Suprapubic skin (tissue), 4 donors: ENCODE data around the gene SLC6A6. TPM values are rescaled to one million over a fixed set of nuclear protein-coding genes. Genes with fewer than 3 reads are reported as not detected.
"Not testable (repeated sequence)": the region's sequence is repeated elsewhere in the genome, so short reads cannot be mapped to it uniquely, and the experiment has no call there.

Experiments
- DNase-seq, 2 donors: peaks; one replicate each; pipeline ENCODE4 v3.0.0-alpha.2; 2019; ENCODE audit warnings: low spot score in 2 of 2
- H3K27ac ChIP-seq: fragments of 200-600 bp; sonication (generic); one replicate; pipeline ENCODE4 v1.5.1; 2019
- H3K27me3 ChIP-seq: fragments of 200-600 bp; sonication (generic); one replicate; pipeline ENCODE4 v1.5.1; 2019
- H3K36me3 ChIP-seq: fragments of 200-600 bp; sonication (generic); one replicate; pipeline ENCODE4 v1.5.1; 2019
- H3K4me1 ChIP-seq: fragments of 200-600 bp; sonication (generic); one replicate; pipeline ENCODE4 v1.5.1; 2019
- H3K4me3 ChIP-seq: fragments of 200-600 bp; sonication (generic); one replicate; pipeline ENCODE4 v1.5.1; 2019; ENCODE audit warnings: mild to moderate bottlenecking
- H3K9me3 ChIP-seq: fragments of 200-600 bp; sonication (generic); one replicate; pipeline ENCODE4 v1.5.1; 2019
- EP300 ChIP-seq: sonication (generic); formaldehyde crosslinking; IDR thresholded peaks from one replicate; pipeline ENCODE4 v1.6.1; 2017; ENCODE audit warnings: antibody characterized with exemption
- POLR2A ChIP-seq, 2 donors: fragments of 450-650 bp; IDR thresholded peaks; one replicate each; pipeline ENCODE4 v1.6.1; 2017; ENCODE audit warnings: antibody characterized with exemption in 2 of 2, mild to moderate bottlenecking in 2 of 2, moderate library complexity in 2 of 2
- POLR2AphosphoS5 ChIP-seq, 3 donors: sonication (generic); formaldehyde crosslinking; IDR thresholded peaks; one replicate each; pipeline ENCODE4 v1.6.1; 2017; ENCODE audit warnings: antibody characterized with exemption in 3 of 3
- WGBS: methylation state at CpG from one replicate; pipeline ENCODE4 v1.1.5; 2018; 5-methylcytosine and 5-hydroxymethylcytosine counted together
- total RNA-seq, 4 donors: library from RNA; depleted of rRNA; stranded (reverse); fragments of >200 nt; gene quantifications; one replicate each; pipeline ENCODE4 v1.1.0, GENCODE V29; 2016
- TF ChIP-seq, protein P1 (sequence below), 2 donors: fragments of 200-600 bp in 1 of 2; fragments of 450-650 bp in 1 of 2; sonication (generic) in 1 of 2; IDR thresholded peaks; one replicate each; pipeline ENCODE4 v1.5.1; 2016 to 2019; ENCODE audit warnings: antibody characterized with exemption in 2 of 2, mild to moderate bottlenecking in 1 of 2, moderate library complexity in 1 of 2

The SLC6A6 gene
- total RNA-seq, 4 donors from 2014 or later, result 85.4 to 149 (median 102) TPM

DNA sequence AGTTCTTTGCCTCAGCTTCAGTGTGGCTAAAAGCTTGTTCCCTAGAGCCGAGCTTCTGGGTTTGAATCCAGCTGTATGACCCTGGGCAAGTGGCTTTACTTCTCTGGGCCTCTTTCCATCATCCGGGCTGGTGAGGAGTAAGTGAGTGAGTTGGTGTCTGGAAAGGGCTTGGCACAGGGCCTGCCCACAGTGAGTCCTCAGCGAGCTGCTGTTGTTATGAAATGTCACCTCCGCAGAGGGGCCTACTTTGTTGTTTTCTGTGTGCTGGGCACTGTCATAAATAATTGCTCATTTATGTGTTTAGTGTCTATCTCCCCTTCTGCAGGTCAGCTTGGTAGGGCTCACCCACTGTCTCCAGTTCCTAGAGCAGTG lies 31.7 kb downstream of the SLC6A6 start:
- 27% methylated on average over 4 of the region's 4 CpGs for WGBS
- Histone ChIP-seq H3K27me3 (no peaks in the 10 kb centered on the region), H3K4me3 (no peak overlapping the region), H3K9me3 (no peaks in the 10 kb centered on the region), H3K4me1 (peaks cover 80% of the 10 kb centered on the region), H3K27ac (peak overlapping the region; percentile 48), H3K36me3 (no peaks in the 10 kb centered on the region)
- DNase-seq, result no peak
- TF ChIP-seq, protein P1, sequence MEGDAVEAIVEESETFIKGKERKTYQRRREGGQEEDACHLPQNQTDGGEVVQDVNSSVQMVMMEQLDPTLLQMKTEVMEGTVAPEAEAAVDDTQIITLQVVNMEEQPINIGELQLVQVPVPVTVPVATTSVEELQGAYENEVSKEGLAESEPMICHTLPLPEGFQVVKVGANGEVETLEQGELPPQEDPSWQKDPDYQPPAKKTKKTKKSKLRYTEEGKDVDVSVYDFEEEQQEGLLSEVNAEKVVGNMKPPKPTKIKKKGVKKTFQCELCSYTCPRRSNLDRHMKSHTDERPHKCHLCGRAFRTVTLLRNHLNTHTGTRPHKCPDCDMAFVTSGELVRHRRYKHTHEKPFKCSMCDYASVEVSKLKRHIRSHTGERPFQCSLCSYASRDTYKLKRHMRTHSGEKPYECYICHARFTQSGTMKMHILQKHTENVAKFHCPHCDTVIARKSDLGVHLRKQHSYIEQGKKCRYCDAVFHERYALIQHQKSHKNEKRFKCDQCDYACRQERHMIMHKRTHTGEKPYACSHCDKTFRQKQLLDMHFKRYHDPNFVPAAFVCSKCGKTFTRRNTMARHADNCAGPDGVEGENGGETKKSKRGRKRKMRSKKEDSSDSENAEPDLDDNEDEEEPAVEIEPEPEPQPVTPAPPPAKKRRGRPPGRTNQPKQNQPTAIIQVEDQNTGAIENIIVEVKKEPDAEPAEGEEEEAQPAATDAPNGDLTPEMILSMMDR (IDR thresholded peaks at IDR 0.05), result no peak
- TF ChIP-seq EP300, result no peak
- no peak for TF ChIP-seq POLR2A (IDR thresholded peaks at IDR 0.05)
- TF ChIP-seq POLR2AphosphoS5 (IDR thresholded peaks at IDR 0.05), result no peak

DNA sequence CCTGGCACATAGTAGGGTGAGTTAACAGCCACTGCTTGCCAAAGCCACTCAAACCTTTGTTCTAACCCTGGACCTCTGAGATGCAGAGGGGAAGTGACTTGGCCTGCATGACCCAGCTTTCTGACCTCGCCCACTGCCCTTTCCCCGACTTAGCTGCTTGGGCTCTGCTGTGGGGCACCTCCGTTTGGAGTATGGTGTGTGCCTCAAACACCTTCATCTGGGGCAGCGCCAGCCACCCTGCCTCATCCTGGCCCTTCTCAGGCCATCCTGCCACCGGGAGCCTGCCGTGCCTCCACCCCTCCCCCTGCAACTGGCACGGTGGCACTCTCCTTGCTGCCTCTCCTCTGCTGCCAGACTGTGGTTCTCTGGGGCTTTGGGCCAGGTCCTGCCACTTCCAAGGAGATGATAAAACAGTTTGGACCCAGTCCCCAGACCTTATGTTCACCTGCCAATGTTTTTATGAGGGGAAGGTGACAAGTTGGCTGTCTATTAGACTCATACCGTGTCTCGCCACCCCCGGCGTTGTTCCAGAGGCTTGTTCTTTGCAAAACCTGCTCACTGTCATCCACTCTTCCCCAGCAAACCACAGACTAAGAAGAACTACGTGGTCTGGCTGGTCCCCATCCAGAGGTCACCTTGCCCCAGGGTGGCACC lies 32.2 kb downstream of the SLC6A6 start:
- no peaks in the 10 kb centered on the region for H3K36me3 ChIP-seq
- TF ChIP-seq, protein P1 (IDR thresholded peaks at IDR 0.05), result no peak
- TF ChIP-seq POLR2A (IDR thresholded peaks at IDR 0.05) (no peak), EP300 (no peak), POLR2AphosphoS5 (IDR thresholded peaks at IDR 0.05) (no peak)
- H3K9me3 ChIP-seq, result no peaks in the 10 kb centered on the region
- 37% methylated on average over 8 of the region's 12 CpGs for WGBS
- H3K27ac ChIP-seq, result peak overlapping the region; percentile 48
- H3K4me1 ChIP-seq, result peaks cover 80% of the 10 kb centered on the region
- no peak for DNase-seq
- no peaks in the 10 kb centered on the region for H3K27me3 ChIP-seq
- no peak overlapping the region for H3K4me3 ChIP-seq

GRCh38 chr3:14435175-14436014 lies 33.0 kb downstream of the SLC6A6 start:
- Histone ChIP-seq H3K4me3 (no peak overlapping the region), H3K9me3 (no peaks in the 10 kb centered on the region), H3K27ac (peak overlapping the region; percentile 48), H3K4me1 (peaks cover 81% of the 10 kb centered on the region), H3K36me3 (no peaks in the 10 kb centered on the region), H3K27me3 (no peaks in the 10 kb centered on the region)
- WGBS, result 59% methylated on average over 18 of the region's 18 CpGs
- no peak for TF ChIP-seq POLR2A (IDR thresholded peaks at IDR 0.05)
- TF ChIP-seq, protein P1 (IDR thresholded peaks at IDR 0.05), result no peak
- no peak for TF ChIP-seq EP300
- TF ChIP-seq POLR2AphosphoS5 (IDR thresholded peaks at IDR 0.05), result no peak
- no peak for DNase-seq

DNA sequence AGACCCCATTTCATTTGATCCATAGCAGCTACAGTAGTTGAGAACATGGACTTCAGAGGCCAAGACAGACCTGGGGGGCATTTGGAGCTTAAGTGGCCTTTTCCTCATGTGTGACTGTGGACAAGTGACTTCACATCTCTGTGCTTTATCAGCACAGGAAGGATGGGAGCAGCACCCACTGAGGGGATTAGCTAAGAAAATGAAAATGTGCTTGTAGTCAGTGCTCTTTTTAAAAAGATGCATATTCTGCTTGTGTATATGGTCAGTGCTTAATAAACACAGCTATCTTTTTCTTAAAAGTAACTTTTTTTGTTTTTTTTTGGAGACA lies 34.5 kb downstream of the SLC6A6 start:
- Histone ChIP-seq H3K4me3 (no peak overlapping the region), H3K4me1 (peaks cover 77% of the 10 kb centered on the region), H3K27ac (no peak overlapping the region), H3K36me3 (no peaks in the 10 kb centered on the region), H3K27me3 (no peaks in the 10 kb centered on the region), H3K9me3 (no peaks in the 10 kb centered on the region)
- TF ChIP-seq POLR2A (IDR thresholded peaks at IDR 0.05), result no peak
- no peak for TF ChIP-seq EP300
- TF ChIP-seq POLR2AphosphoS5 (IDR thresholded peaks at IDR 0.05), result no peak
- TF ChIP-seq, protein P1 (IDR thresholded peaks at IDR 0.05), result no peak
- DNase-seq, result no peak

- 87% methylated on average over 8 of the region's 8 CpGs for WGBS
- H3K36me3 ChIP-seq, H3K27me3 ChIP-seq, DNase-seq, H3K27ac ChIP-seq, H3K4me3 ChIP-seq, H3K9me3 ChIP-seq: not testable (repeated sequence)
- peaks cover 75% of the 10 kb centered on the region for H3K4me1 ChIP-seq
Observed at GRCh38 chr3:14437705-14438104, 35.3 kb downstream of the SLC6A6 start.
